GM19023 (cell line): ENCODE data around the gene KIF1A.

ENCODE experiments used
- ATAC-seq: cut with Tn5 transposase; IDR thresholded peaks from one replicate; pipeline ENCODE4 v1.9.1; 2021; ENCODE audit warnings: mild to moderate bottlenecking, moderate library complexity; ENCODE audit not compliant: unreplicated experiment

Gene KIF1A

DNA sequence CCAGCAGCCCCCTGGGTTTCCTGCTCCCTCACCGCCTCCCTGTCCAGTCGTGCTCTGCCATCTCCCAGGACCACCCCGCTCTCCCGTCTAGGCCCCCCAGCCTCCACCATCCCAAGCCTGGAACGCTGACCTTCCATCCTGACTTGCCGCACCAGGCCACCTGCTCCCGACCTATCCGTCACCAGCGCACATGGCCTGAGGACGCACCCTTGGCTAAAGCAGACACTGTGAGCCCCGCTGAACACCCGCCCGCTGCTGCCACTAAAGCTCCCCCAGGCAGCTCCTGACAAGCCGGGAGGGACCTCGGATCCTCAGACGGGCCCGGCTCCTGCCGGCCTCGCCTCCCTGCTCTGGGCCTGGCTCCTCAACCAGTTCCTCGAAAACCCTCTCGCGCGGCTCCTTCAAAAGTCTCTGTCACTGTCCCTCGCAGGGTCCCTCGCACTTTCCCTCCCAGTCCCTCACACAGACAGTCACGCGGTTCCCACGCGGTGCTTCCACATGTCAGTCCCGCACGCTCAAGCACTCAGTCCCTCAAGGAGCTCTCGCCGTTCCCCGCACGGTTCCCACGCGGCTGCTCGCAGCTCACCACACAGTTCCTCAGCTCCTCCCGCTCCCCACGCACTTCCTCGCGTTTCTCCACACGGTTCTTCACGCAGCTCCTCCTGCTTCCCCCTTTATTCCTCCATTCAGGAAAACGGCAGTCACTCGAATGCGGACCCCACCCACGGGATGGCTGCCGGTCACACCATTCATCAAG lies 42.4 kb downstream of the KIF1A start:
- no peak for ATAC-seq

GRCh38 chr2:240775905-240776304 lies 44.1 kb downstream of the KIF1A start:
- no peak for ATAC-seq

DNA sequence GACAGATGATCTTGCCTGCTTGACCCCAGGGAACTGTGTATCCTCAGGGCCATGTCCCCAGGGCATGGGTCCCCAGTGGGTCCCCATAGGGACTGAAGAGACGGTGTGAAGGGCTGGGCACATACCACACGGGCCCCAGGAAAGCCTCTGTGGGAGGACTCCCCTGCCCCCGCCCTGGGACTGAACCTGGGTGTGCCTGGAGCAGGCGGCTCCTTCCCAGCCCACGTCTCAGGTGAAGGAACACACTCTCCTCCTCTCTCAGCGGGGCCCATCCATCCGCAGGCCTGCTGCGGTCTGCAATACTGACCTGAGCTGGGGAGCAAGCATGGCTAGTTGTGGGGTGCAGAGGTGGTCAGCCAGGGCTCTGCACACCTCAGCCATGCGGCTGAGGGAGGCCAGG lies 45.2 kb downstream of the KIF1A start:
- ATAC-seq: no peak

DNA sequence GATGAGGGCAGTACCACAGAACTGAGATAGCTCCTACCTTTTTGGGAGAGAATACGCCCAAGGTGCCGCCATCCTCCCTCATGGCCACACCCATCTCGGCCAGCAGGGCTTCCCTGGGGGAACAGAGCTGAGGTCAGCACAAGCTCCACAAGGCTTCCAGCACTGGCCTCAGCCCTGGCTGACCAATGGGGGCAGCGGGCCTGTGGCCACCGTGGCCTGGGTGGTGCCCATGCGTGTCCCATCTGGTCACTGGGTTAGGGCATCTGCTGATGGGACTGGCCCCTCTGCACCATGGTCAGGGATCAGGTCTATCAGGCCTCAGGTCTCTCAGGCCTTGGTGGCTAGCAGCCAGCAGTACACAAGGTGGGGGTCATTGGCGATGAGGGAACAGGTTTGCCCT lies 50.9 kb downstream of the KIF1A start:
- no peak for ATAC-seq

- no peak for ATAC-seq
Observed at GRCh38 chr2:240768216-240768615, 51.8 kb downstream of the KIF1A start.

DNA sequence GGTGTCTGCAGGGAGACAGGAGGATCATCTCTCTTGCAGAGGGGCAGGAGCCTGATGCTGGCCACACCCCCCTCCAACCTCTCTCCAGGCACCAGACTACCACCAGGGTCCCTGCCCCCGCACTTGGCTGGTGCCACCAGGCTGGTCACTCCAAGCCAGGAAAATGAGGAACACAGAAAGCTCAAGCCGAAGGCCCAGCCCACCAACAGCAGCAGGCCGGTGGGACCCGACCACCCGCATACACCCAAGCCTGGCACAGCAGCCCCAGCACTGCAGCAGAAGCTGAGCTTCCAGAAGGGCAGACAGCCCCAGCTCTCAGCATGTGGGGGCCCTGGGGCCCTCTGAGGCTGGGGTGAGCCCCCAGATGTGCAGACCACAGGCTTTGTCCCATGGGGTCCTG lies 52.7 kb downstream of the KIF1A start:
- no peak for ATAC-seq

GRCh38 chr2:240766072-240766471 lies 53.9 kb downstream of the KIF1A start:
- no peak for ATAC-seq

DNA sequence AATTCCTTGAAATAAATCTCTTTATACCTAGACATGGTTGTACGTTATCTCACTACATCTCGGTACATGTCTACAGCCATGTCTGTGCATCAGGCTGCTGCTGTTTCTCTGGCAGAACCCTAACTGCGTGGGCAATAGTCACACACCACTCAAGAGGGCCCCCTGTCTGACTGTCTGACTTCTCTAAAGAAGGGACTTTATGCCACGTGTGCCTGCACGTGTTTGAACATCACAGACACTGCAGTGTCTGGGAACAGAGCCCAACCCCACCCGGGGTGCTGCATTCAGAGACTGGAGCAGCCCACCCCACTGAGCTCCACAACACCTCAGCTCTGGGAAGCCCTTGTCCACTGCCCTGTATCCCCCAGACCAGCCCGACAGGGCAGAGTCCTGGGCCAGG lies 55.0 kb downstream of the KIF1A start:
- ATAC-seq: no peak

DNA sequence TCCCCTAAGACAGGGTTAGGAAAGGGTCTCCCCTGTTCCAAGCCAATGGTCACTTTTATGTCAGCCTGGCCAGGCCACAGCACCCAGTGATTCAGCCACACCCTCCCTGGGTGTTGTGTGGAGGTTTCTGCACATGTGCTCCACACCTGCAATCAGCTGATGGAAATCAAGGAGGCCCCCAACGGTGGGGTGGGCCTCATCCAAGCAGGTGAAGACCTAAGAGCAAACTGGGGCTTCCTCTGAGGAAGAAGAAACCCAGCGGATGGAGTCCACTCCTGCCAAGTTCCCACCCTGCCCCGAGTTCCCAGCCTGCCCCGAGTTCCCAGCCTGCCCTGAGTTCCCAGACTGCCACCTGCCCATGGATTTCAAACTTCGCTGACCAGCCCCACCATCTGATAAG lies 55.4 kb downstream of the KIF1A start:
- ATAC-seq: no peak

GRCh38 chr2:240762971-240763370 lies 57.0 kb downstream of the KIF1A start:
- ATAC-seq: no peak

GRCh38 chr2:240762249-240762648 lies 57.8 kb downstream of the KIF1A start:
- ATAC-seq: no peak

DNA sequence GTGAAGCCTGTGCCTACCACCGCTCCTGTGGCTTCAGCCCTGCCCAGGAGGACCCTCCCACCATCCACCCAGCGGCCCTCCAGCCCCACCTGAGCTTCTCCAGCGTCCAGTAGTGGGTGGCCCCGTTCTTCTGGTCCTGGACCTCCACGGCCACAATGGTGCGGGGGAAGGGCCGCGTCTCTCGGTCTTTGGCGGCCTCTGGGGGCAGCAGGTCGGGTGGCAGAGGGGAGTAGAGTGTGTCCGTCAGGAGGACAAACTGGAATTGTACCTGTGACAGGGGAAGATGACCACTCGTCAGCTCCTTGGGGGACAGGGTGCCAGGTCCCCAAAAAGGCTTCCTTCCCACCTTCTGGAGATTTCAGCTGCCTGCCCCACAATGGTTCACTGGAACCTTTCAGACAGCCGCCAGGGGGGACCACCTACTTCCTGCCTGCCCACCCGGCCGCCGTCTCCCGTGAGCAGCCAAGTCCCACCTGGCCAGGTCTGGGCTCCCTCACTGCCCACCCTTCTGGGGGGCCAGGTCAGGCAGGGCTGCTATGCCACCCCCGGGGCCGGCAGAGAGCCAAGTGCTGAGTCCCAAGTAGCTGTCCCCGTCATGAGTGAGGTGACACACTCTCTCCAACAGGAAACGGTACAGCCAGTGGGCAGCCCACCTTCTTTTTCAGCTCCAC lies 59.3 kb downstream of the KIF1A start:
- ATAC-seq: no peak

GRCh38 chr2:240760121-240760520 lies 59.9 kb downstream of the KIF1A start:
- ATAC-seq: no peak

GRCh38 chr2:240759459-240759858 lies 60.6 kb downstream of the KIF1A start:
- ATAC-seq: no peak

DNA sequence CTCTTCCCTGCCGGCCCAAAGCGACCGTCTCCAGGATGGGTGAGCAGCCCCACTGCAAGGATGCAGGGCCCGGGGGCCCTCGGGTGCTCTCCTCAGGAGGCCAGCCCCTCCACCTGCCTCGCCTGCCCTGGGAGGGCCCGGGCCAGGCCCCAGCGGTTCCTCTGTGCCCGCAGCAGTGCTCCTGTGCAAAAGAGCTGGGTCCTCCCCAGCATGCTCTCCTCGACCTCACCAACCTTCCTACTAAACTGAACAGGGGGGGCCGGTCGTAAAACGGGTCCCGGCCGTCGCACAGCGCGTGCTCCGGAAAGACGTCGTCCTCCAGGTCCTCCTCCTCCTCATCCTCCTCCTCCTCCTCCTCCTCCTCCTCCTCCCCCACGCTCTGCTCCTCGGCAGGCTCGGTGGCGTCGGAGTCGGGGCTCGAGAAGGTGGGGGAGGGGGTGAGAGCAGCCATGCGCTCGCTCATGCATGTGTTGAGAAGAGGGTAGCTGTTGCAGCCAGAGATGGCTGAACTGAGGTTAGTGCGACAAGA lies 62.9 kb downstream of the KIF1A start:
- ATAC-seq: no peak

- ATAC-seq: no peak
Observed at GRCh38 chr2:240752209-240752608, 67.8 kb downstream of the KIF1A start.

GRCh38 chr2:240750409-240750808 lies 69.6 kb downstream of the KIF1A start:
- no peak for ATAC-seq

GRCh38 chr2:240749516-240749915 lies 70.5 kb downstream of the KIF1A start:
- no peak for ATAC-seq

DNA sequence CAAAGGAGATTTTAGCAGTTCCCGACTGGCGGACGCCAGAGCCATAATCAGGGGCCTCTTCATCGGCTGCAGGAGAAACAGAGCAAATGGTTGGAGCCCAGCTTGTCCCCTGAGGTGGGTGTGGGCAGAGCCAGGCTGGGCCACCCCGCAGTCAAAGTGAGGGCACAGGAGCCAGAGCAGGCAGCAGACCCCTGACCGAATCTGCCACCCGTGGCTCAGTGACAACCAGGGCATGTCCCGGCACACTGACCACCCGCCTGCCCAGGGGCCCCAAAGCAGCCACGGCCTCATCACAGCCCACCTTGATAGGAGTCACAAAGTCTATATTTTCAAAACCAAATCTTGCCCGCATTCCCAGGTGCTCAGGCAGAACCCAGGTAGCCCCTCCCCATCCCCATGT lies 72.8 kb downstream of the KIF1A start:
- ATAC-seq: no peak

GRCh38 chr2:240746671-240747070 lies 73.3 kb downstream of the KIF1A start:
- ATAC-seq: no peak

GRCh38 chr2:240745962-240746361 lies 74.1 kb downstream of the KIF1A start:
- no peak for ATAC-seq

GRCh38 chr2:240745456-240745855 lies 74.6 kb downstream of the KIF1A start:
- no peak for ATAC-seq
